NOMO-1 treated with DMSO at 0.1 percent for 48 hours (cell line): ENCODE data around the gene CAPN14.
A peak's percentile ranks its signal among the peaks of the same experiment; 100 is the strongest.

Experiments used
- DNase-seq: peaks from one replicate; lab custom pipeline; 2025; ENCODE audit not compliant: unreplicated experiment; lab: John Stamatoyannopoulos, UW

The CAPN14 gene

GRCh38 chr2:31142110-31142509, 75.2 kb downstream of the CAPN14 start:
- DNase-seq = no peak

- no peak for DNase-seq
Measured at GRCh38 chr2:31141443-31142085, 75.8 kb downstream of the CAPN14 start.

- DNase-seq = no peak
Measured at GRCh38 chr2:31140151-31140550, 77.2 kb downstream of the CAPN14 start.

GRCh38 chr2:31139671-31140070, 77.6 kb downstream of the CAPN14 start:
- no peak for DNase-seq

- peak; percentile 57 for DNase-seq
Measured at GRCh38 chr2:31138037-31138962, 79.0 kb downstream of the CAPN14 start, which contains the start of gene GALNT14. GALNT14 (minus strand) TSS chr2:31138440; CDS start chr2:31138086, 354 bp downstream.

GRCh38 chr2:31137211-31138036, 79.9 kb downstream of the CAPN14 start:
- DNase-seq = no peak

GRCh38 chr2:31136732-31137131, 80.6 kb downstream of the CAPN14 start:
- no peak for DNase-seq

GRCh38 chr2:31136000-31136399, 81.3 kb downstream of the CAPN14 start:
- no peak for DNase-seq

GRCh38 chr2:31134480-31134879, 82.8 kb downstream of the CAPN14 start:
- no peak for DNase-seq

GRCh38 chr2:31132786-31133185, 84.5 kb downstream of the CAPN14 start:
- no peak for DNase-seq

GRCh38 chr2:31131871-31132270, 85.4 kb downstream of the CAPN14 start:
- no peak for DNase-seq

- no peak for DNase-seq
Measured at GRCh38 chr2:31129375-31130171, 87.7 kb downstream of the CAPN14 start.

- DNase-seq = no peak
Measured at GRCh38 chr2:31127931-31128330, 89.4 kb downstream of the CAPN14 start.

GRCh38 chr2:31125918-31126695, 91.2 kb downstream of the CAPN14 start:
- DNase-seq = no peak

- no peak for DNase-seq
Measured at GRCh38 chr2:31124904-31125303, 92.4 kb downstream of the CAPN14 start.
